HG03064 (cell line): ENCODE measurements around the gene NRIP1.

Source experiments
- ATAC-seq: cut with Tn5 transposase; IDR thresholded peaks from one replicate; pipeline ENCODE4 v1.9.1; 2021; ENCODE audit warnings: low read depth; ENCODE audit not compliant: unreplicated experiment

Gene NRIP1

GRCh38 chr21:14926186-14926585, 138.6 kb downstream of the NRIP1 start:
- ATAC-seq, result no peak

GRCh38 chr21:14923468-14923867, 141.3 kb downstream of the NRIP1 start:
- ATAC-seq, result no peak

- no peak for ATAC-seq
Measured at GRCh38 chr21:14922980-14923379, 141.8 kb downstream of the NRIP1 start.

GRCh38 chr21:14918527-14918926, 146.3 kb downstream of the NRIP1 start:
- no peak for ATAC-seq

- ATAC-seq, result no peak
Measured at GRCh38 chr21:14917762-14918161, 147.0 kb downstream of the NRIP1 start.

- no peak for ATAC-seq
Measured at GRCh38 chr21:14916676-14917141, 148.1 kb downstream of the NRIP1 start.

GRCh38 chr21:14913638-14914037, 151.2 kb downstream of the NRIP1 start:
- ATAC-seq, result no peak

- no peak for ATAC-seq
Measured at GRCh38 chr21:14911351-14911750, 153.4 kb downstream of the NRIP1 start.
